HepG2 (cell line): ENCODE data around the gene HSPA5.

Experiments
- E2F1 ChIP-seq: sonication (generic); formaldehyde crosslinking; IDR thresholded peaks from 2 replicates; pipeline ENCODE4 v1.5.0; 2020; ENCODE audit warnings: missing genetic modification reagents
- MYC ChIP-seq: sonication (generic); formaldehyde crosslinking; IDR thresholded peaks from 2 replicates; pipeline ENCODE4 v1.9.0; 2021; ENCODE audit warnings: missing genetic modification reagents, borderline replicate concordance

GRCh38 chr9:125189361-125190289, 51.5 kb downstream of the HSPA5 start, which contains the start of gene PPP6C:
- TF ChIP-seq E2F1 (CRISPR knock-in tag) = no peak; the same call in 1 of the 2 replicates
- no peak for TF ChIP-seq MYC (CRISPR knock-in tag)
